ENCODE measurements around the gene NRDE2. TPM values are rescaled to one million over a fixed set of nuclear protein-coding genes. Genes with fewer than 3 reads are reported as not detected.

NRDE2 gene
- total RNA-seq, 1 donor from 2014 or later: 22.2 TPM

- no peak for DNase-seq
- no peaks in the 10 kb centered on the region for H3K4me1 ChIP-seq
- H3K9me3 ChIP-seq: no peaks in the 10 kb centered on the region
- ATAC-seq: no peak
- intact Hi-C loops (cut with DNase I): no loop called here
- H3K27me3 ChIP-seq (ENCODE audit: low read depth): no peaks in the 10 kb centered on the region
- no peak overlapping the region for H3K27ac ChIP-seq
- no peak overlapping the region for H3K4me3 ChIP-seq
- no peak for TF ChIP-seq CTCF (IDR thresholded peaks at IDR 0.05)
- H3K36me3 ChIP-seq: no peaks in the 10 kb centered on the region
These were observed 30.3 kb upstream of the NRDE2 start for GRCh38 chr14:90361865-90362557.

- H3K27ac ChIP-seq: no peak overlapping the region
- no peak for TF ChIP-seq CTCF (IDR thresholded peaks at IDR 0.05)
- intact Hi-C loops (cut with DNase I): no loop called here
- no peaks in the 10 kb centered on the region for H3K4me1 ChIP-seq
- ATAC-seq (no peak), DNase-seq (no peak)
- no peaks in the 10 kb centered on the region for H3K9me3 ChIP-seq
- H3K27me3 ChIP-seq (ENCODE audit: low read depth): no peaks in the 10 kb centered on the region
- no peaks in the 10 kb centered on the region for H3K36me3 ChIP-seq
- H3K4me3 ChIP-seq: no peak overlapping the region
These were observed 26.6 kb upstream of the NRDE2 start for GRCh38 chr14:90358359-90358758.

GRCh38 chr14:90356925-90357324 is 25.2 kb upstream of the NRDE2 start:
- intact Hi-C loops (cut with DNase I): no loop called here
- no peak for DNase-seq
- no peak for ATAC-seq

GRCh38 chr14:90355540-90356518 is 24.1 kb upstream of the NRDE2 start:
- intact Hi-C loops (cut with DNase I): no loop called here
- Histone ChIP-seq H3K27me3 (ENCODE audit: low read depth) (no peaks in the 10 kb centered on the region), H3K36me3 (no peaks in the 10 kb centered on the region), H3K27ac (no peak overlapping the region), H3K9me3 (no peaks in the 10 kb centered on the region), H3K4me3 (no peak overlapping the region), H3K4me1 (no peaks in the 10 kb centered on the region)
- DNase-seq (no peak), ATAC-seq (no peak)
- TF ChIP-seq CTCF (IDR thresholded peaks at IDR 0.05): no peak

More at GRCh38 chr14:90356925-90357324, 25.2 kb upstream of the NRDE2 start:
- Histone ChIP-seq H3K4me1 (no peaks in the 10 kb centered on the region), H3K27me3 (ENCODE audit: low read depth) (no peaks in the 10 kb centered on the region), H3K36me3 (no peaks in the 10 kb centered on the region), H3K9me3 (no peaks in the 10 kb centered on the region), H3K4me3 (no peak overlapping the region), H3K27ac (no peak overlapping the region)
- no peak for TF ChIP-seq CTCF (IDR thresholded peaks at IDR 0.05)

- H3K4me3 ChIP-seq: no peak overlapping the region
- ATAC-seq: no peak
- no peak for TF ChIP-seq CTCF (IDR thresholded peaks at IDR 0.05)
- H3K4me1 ChIP-seq: no peaks in the 10 kb centered on the region
- H3K27ac ChIP-seq: no peak overlapping the region
- no peaks in the 10 kb centered on the region for H3K9me3 ChIP-seq
- no peaks in the 10 kb centered on the region for H3K36me3 ChIP-seq
- H3K27me3 ChIP-seq (ENCODE audit: low read depth): no peaks in the 10 kb centered on the region
- intact Hi-C loops (cut with DNase I): no loop called here
- DNase-seq: no peak
These were observed 23.0 kb upstream of the NRDE2 start for GRCh38 chr14:90354551-90355298.
